Hypothalamus (tissue), 51 donors: ENCODE measurements around the gene PIP5KL1.

Experiments used
- DNase-seq, 51 donors: peaks; one replicate each; lab custom pipeline; 2025; lab: John Stamatoyannopoulos, UW

Gene PIP5KL1

GRCh38 chr9:127950513-127951289, 20.1 kb upstream of the PIP5KL1 start:
- peak; percentile 34 to 98 (median 90) for DNase-seq

GRCh38 chr9:127949827-127950512, 19.4 kb upstream of the PIP5KL1 start:
- peak in 32 of 51 donors; percentile 29 to 78 (median 60) for DNase-seq

- no peak for DNase-seq
Measured at GRCh38 chr9:127947841-127948710, 17.5 kb upstream of the PIP5KL1 start.

GRCh38 chr9:127946728-127947127, 16.2 kb upstream of the PIP5KL1 start:
- no peak for DNase-seq

- peak in 3 of 51 donors; percentile 24 to 37 (median 29) for DNase-seq
Measured at GRCh38 chr9:127945942-127946341, 15.4 kb upstream of the PIP5KL1 start.

GRCh38 chr9:127945338-127945737, 14.8 kb upstream of the PIP5KL1 start:
- no peak for DNase-seq

GRCh38 chr9:127944586-127945218, 14.1 kb upstream of the PIP5KL1 start:
- DNase-seq: no peak

GRCh38 chr9:127943731-127944144, 13.2 kb upstream of the PIP5KL1 start:
- peak in 49 of 51 donors; percentile 31 to 90 (median 72) for DNase-seq

GRCh38 chr9:127943011-127943662, 12.6 kb upstream of the PIP5KL1 start:
- DNase-seq: peak in 1 of 51 donors; percentile 30

GRCh38 chr9:127942216-127943010, 11.8 kb upstream of the PIP5KL1 start:
- DNase-seq: peak in 34 of 51 donors; percentile 23 to 76 (median 51)

- DNase-seq: no peak
Measured at GRCh38 chr9:127941961-127942215, 11.3 kb upstream of the PIP5KL1 start.

- no peak for DNase-seq
Measured at GRCh38 chr9:127941062-127941960, 10.7 kb upstream of the PIP5KL1 start.

GRCh38 chr9:127940593-127940992, 10.0 kb upstream of the PIP5KL1 start:
- DNase-seq: no peak

GRCh38 chr9:127938298-127938690, 7.7 kb upstream of the PIP5KL1 start:
- DNase-seq: peak in 3 of 51 donors; percentile 33 to 39 (median 36)

- DNase-seq: peak in 48 of 51 donors; percentile 28 to 83 (median 64)
Measured at GRCh38 chr9:127937388-127938297, 7.1 kb upstream of the PIP5KL1 start, which contains the start of gene DPM2. Gene DPM2, minus strand, starts transcription at chr9:127937854. Its CDS starts 34 bp downstream, at chr9:127937820.

- no peak for DNase-seq
Measured at GRCh38 chr9:127937056-127937387, 6.4 kb upstream of the PIP5KL1 start.

- DNase-seq: no peak
Measured at GRCh38 chr9:127936347-127936852, 5.8 kb upstream of the PIP5KL1 start.
